Activated T-cell treated with anti-CD3 and anti-CD28 coated beads, Interleukin-2, amount 50 U/mL, for 48 hours (primary cell): Measurements from ENCODE around the gene SHLD1.
"Not testable (repeated sequence)": the region's sequence is repeated elsewhere in the genome, so short reads cannot be mapped to it uniquely, and the experiment has no call there.

Source experiments
- DNase-seq, 2 experiments: peaks; one replicate each; pipeline ENCODE4 v3.0.0-alpha.2; 2020

The SHLD1 gene

GRCh38 chr20:5749952-5750779 lies at the start of gene SHLD1:
Gene SHLD1 (plus strand): TSS chr20:5750401. CDS start chr20:5772866, 22,465 bp downstream.
- DNase-seq = peak; percentile 86 to 89

GRCh38 chr20:5702339-5702738 lies 47.9 kb upstream of the SHLD1 start:
- DNase-seq = not testable (repeated sequence)

GRCh38 chr20:5703681-5704101 lies 46.5 kb upstream of the SHLD1 start:
- DNase-seq = no peak

GRCh38 chr20:5705827-5706226 lies 44.4 kb upstream of the SHLD1 start:
- DNase-seq = no peak

- no peak for DNase-seq
These were observed 43.4 kb upstream of the SHLD1 start for GRCh38 chr20:5706797-5707196.

- DNase-seq = no peak
These were observed 39.6 kb upstream of the SHLD1 start for GRCh38 chr20:5710551-5710950.

- peak; percentile 47 to 56 for DNase-seq
These were observed 35.8 kb upstream of the SHLD1 start for GRCh38 chr20:5714261-5715041.

GRCh38 chr20:5715071-5715841 lies 34.9 kb upstream of the SHLD1 start:
- peak; percentile 32 to 46 for DNase-seq

GRCh38 chr20:5716953-5717352 lies 33.2 kb upstream of the SHLD1 start:
- no peak for DNase-seq

- no peak for DNase-seq
These were observed 31.2 kb upstream of the SHLD1 start for GRCh38 chr20:5718896-5719595.

GRCh38 chr20:5719861-5720403 lies 30.3 kb upstream of the SHLD1 start:
- peak; percentile 24 to 30 for DNase-seq

GRCh38 chr20:5720696-5721095 lies 29.5 kb upstream of the SHLD1 start:
- no peak for DNase-seq

- DNase-seq = not testable (repeated sequence)
These were observed 28.8 kb upstream of the SHLD1 start for GRCh38 chr20:5721356-5721755.

- DNase-seq = no peak
These were observed 27.3 kb upstream of the SHLD1 start for GRCh38 chr20:5722927-5723326.

- DNase-seq = not testable (repeated sequence)
These were observed 25.1 kb upstream of the SHLD1 start for GRCh38 chr20:5725183-5725463.

- no peak for DNase-seq
These were observed 23.1 kb upstream of the SHLD1 start for GRCh38 chr20:5727018-5727515.

GRCh38 chr20:5729348-5729747 lies 20.9 kb upstream of the SHLD1 start:
- no peak for DNase-seq

- no peak for DNase-seq
These were observed 20.1 kb upstream of the SHLD1 start for GRCh38 chr20:5730131-5730530.

- no peak for DNase-seq
These were observed 18.3 kb upstream of the SHLD1 start for GRCh38 chr20:5731753-5732366.

- no peak for DNase-seq
These were observed 15.6 kb upstream of the SHLD1 start for GRCh38 chr20:5734602-5735001.

- DNase-seq = no peak
These were observed 14.2 kb upstream of the SHLD1 start for GRCh38 chr20:5735845-5736510.
